ENCODE data around the gene TSACC. TPM values are rescaled to one million over a fixed set of nuclear protein-coding genes. Genes with fewer than 3 reads are reported as not detected.

TSACC gene
- total RNA-seq, 2 experiments from 2014 or later, result not detected

GRCh38 chr1:156383023-156383422, 44.7 kb downstream of the TSACC start:
- CTCF ChIA-PET, result interaction anchor here (1.3 to 1.9 kb wide), 4 partner anchors 36 to 63 kb away, joined by 4 to 9 read pairs (median 4); no protein-coding TSS in a partner anchor
- H3K9me3 ChIP-seq (ENCODE audit: control insufficient read depth in 1 of 2, insufficient read depth in 1 of 2, low read length in 2 of 2), result no peaks in the 10 kb centered on the region
- peak; percentile 74 for ATAC-seq (ENCODE audit: poor library complexity)
- H3K4me1 Mint-ChIP-seq (ENCODE audit: low read depth), result peaks cover 12% of the 10 kb centered on the region
- H3K36me3 ChIP-seq (ENCODE audit: insufficient read depth, low read length), result no peaks in the 10 kb centered on the region
- peaks cover 19% of the 10 kb centered on the region for H3K27me3 Mint-ChIP-seq
- H3K4me3 ChIP-seq (ENCODE audit: low read length), result no peak overlapping the region
- no peaks in the 10 kb centered on the region for H3K9me3 Mint-ChIP-seq
- no peaks in the 10 kb centered on the region for H3K36me3 Mint-ChIP-seq (ENCODE audit: low read depth)
- peak; percentile 32 to 76 (median 53) for DNase-seq
- H3K27me3 ChIP-seq (ENCODE audit: control insufficient read depth in 1 of 2, insufficient read depth in 2 of 2, low read length in 2 of 2), result peaks cover 0 to 5% of the 10 kb centered on the region in 2 experiments
- no peak overlapping the region for H3K27ac ChIP-seq (ENCODE audit: low read depth in 1 of 2, low read length in 2 of 2)
- peak; percentile 67 for TF ChIP-seq CTCF (IDR thresholded peaks at IDR 0.05)
- H3K27ac Mint-ChIP-seq, result no peak overlapping the region
- intact Hi-C loops (cut with DNase I, micrococcal nuclease), result no loop called here
- POLR2A ChIA-PET, result no interaction called here
- H3K4me3 Mint-ChIP-seq, result no peak overlapping the region
- peaks cover 11% of the 10 kb centered on the region for H3K4me1 ChIP-seq (ENCODE audit: insufficient read depth, low read length)

- ChIA-PET CTCF (interaction anchor here (0.7 to 1.9 kb wide), 3 partner anchors 9 to 46 kb away, joined by 3 to 4 read pairs (median 4); no protein-coding TSS in a partner anchor), POLR2A (no interaction called here)
- Mint-ChIP-seq H3K4me1 (ENCODE audit: low read depth) (peaks cover 12% of the 10 kb centered on the region), H3K9me3 (no peaks in the 10 kb centered on the region), H3K27ac (no peak overlapping the region), H3K4me3 (no peak overlapping the region), H3K27me3 (peaks cover 24% of the 10 kb centered on the region), H3K36me3 (ENCODE audit: low read depth) (no peaks in the 10 kb centered on the region)
- Histone ChIP-seq H3K27ac (ENCODE audit: low read depth in 1 of 2, low read length in 2 of 2) (no peak overlapping the region), H3K9me3 (ENCODE audit: control insufficient read depth in 1 of 2, insufficient read depth in 1 of 2, low read length in 2 of 2) (peaks cover 0 to 4% of the 10 kb centered on the region in 2 experiments), H3K27me3 (ENCODE audit: control insufficient read depth in 1 of 2, insufficient read depth in 2 of 2, low read length in 2 of 2) (peaks cover 5 to 11% of the 10 kb centered on the region in 2 experiments), H3K4me1 (ENCODE audit: insufficient read depth, low read length) (peaks cover 13% of the 10 kb centered on the region), H3K4me3 (ENCODE audit: low read length) (no peak overlapping the region), H3K36me3 (ENCODE audit: insufficient read depth, low read length) (no peaks in the 10 kb centered on the region)
- ATAC-seq (ENCODE audit: poor library complexity) (no peak), DNase-seq (no peak)
- TF ChIP-seq CTCF (IDR thresholded peaks at IDR 0.05), result no peak
- intact Hi-C loops (cut with DNase I, micrococcal nuclease), result no loop called here
Measured at GRCh38 chr1:156384007-156384406, 45.7 kb downstream of the TSACC start.

- Histone ChIP-seq H3K27me3 (ENCODE audit: control insufficient read depth in 1 of 2, insufficient read depth in 2 of 2, low read length in 2 of 2) (peaks cover 12% of the 10 kb centered on the region in 2 experiments), H3K4me3 (ENCODE audit: low read length) (no peak overlapping the region), H3K27ac (ENCODE audit: low read depth in 1 of 2, low read length in 2 of 2) (no peak overlapping the region), H3K36me3 (ENCODE audit: insufficient read depth, low read length) (no peaks in the 10 kb centered on the region), H3K4me1 (ENCODE audit: insufficient read depth, low read length) (peaks cover 13% of the 10 kb centered on the region), H3K9me3 (ENCODE audit: control insufficient read depth in 1 of 2, insufficient read depth in 1 of 2, low read length in 2 of 2) (peaks cover 0 to 4% of the 10 kb centered on the region in 2 experiments)
- CTCF ChIA-PET, result interaction anchor here (1.5 kb wide), 1 partner anchor 117 kb away, joined by 7 read pairs; no protein-coding TSS in a partner anchor
- ATAC-seq (ENCODE audit: poor library complexity) (no peak), DNase-seq (no peak)
- intact Hi-C loops (cut with DNase I, micrococcal nuclease), result loop anchor here (1.0 kb wide), 2 partner anchors 61 to 224 kb away; no protein-coding TSS in a partner anchor
- H3K9me3 Mint-ChIP-seq, result no peaks in the 10 kb centered on the region
- TF ChIP-seq CTCF (IDR thresholded peaks at IDR 0.05), result no peak
- no peak overlapping the region for H3K4me3 Mint-ChIP-seq
- POLR2A ChIA-PET, result no interaction called here
- no peaks in the 10 kb centered on the region for H3K36me3 Mint-ChIP-seq (ENCODE audit: low read depth)
- H3K27me3 Mint-ChIP-seq, result peaks cover 30% of the 10 kb centered on the region
- no peak overlapping the region for H3K27ac Mint-ChIP-seq
- H3K4me1 Mint-ChIP-seq (ENCODE audit: low read depth), result peaks cover 12% of the 10 kb centered on the region
Measured at GRCh38 chr1:156384658-156385057, 46.3 kb downstream of the TSACC start.
